H9 (cell line): Measurements from ENCODE around the gene TMEM107. TPM values are rescaled to one million over a fixed set of nuclear protein-coding genes. Genes with fewer than 3 reads are reported as not detected.

ENCODE experiments used
- DNase-seq: peaks from one replicate; pipeline ENCODE4 v3.0.0-alpha.2; 2017
- H2AFZ ChIP-seq: one replicate; pipeline ENCODE4 v1.6.1; 2013; ENCODE audit warnings: mild to moderate bottlenecking, low read length, control low read depth, moderate library complexity
- H2AK5ac ChIP-seq: 2 replicates; pipeline ENCODE4 v1.6.1; 2013; ENCODE audit warnings: low read length, control low read depth, mixed read lengths; ENCODE audit not compliant: insufficient read length
- H2BK120ac ChIP-seq: one replicate; pipeline ENCODE4 v1.6.1; 2013; ENCODE audit warnings: low read depth, mild to moderate bottlenecking, low read length, control low read depth, inconsistent platforms; ENCODE audit not compliant: poor library complexity, severe bottlenecking
- H2BK12ac ChIP-seq: 2 replicates; pipeline ENCODE4 v1.6.1; 2013; ENCODE audit warnings: low read length, control low read depth, mixed read lengths, low read depth; ENCODE audit not compliant: insufficient read length
- H2BK15ac ChIP-seq: 2 replicates; pipeline ENCODE4 v1.6.1; 2013; ENCODE audit warnings: low read depth, low read length, control low read depth
- H2BK20ac ChIP-seq: one replicate; pipeline ENCODE4 v1.6.1; 2013; ENCODE audit warnings: low read depth, mild to moderate bottlenecking, low read length, control low read depth, inconsistent platforms; ENCODE audit not compliant: poor library complexity, severe bottlenecking
- H2BK5ac ChIP-seq: 2 replicates; pipeline ENCODE4 v1.6.1; 2013; ENCODE audit warnings: low read length, control low read depth, mixed read lengths; ENCODE audit not compliant: insufficient read length
- H3K14ac ChIP-seq: 2 replicates; pipeline ENCODE4 v1.6.1; 2013; ENCODE audit warnings: low read length, control low read depth; ENCODE audit not compliant: insufficient read depth
- H3K18ac ChIP-seq: 2 replicates; pipeline ENCODE4 v1.6.1; 2013; ENCODE audit warnings: low read depth, mild to moderate bottlenecking, mixed read lengths, low read length, control low read depth; ENCODE audit not compliant: insufficient read length
- H3K23ac ChIP-seq: 2 replicates; pipeline ENCODE4 v1.6.1; 2013; ENCODE audit warnings: low read length, control low read depth, mixed read lengths, low read depth; ENCODE audit not compliant: insufficient read length
- H3K23me2 ChIP-seq: 2 replicates; pipeline ENCODE4 v1.6.1; 2013; ENCODE audit warnings: low read depth, mild to moderate bottlenecking, mixed read lengths, low read length, control low read depth; ENCODE audit not compliant: insufficient read length, poor library complexity, severe bottlenecking
- H3K27ac ChIP-seq: 2 replicates; pipeline ENCODE4 v1.5.1; 2013; ENCODE audit warnings: low read length, control low read depth, mixed read lengths, low read depth; ENCODE audit not compliant: insufficient read length
- H3K27me3 ChIP-seq: 2 replicates; pipeline ENCODE4 v1.6.1; 2013; ENCODE audit warnings: low read length, control low read depth, inconsistent platforms; ENCODE audit not compliant: insufficient read depth
- H3K4ac ChIP-seq: 2 replicates; pipeline ENCODE4 v1.6.1; 2013; ENCODE audit warnings: low read depth, mild to moderate bottlenecking, control low read depth, inconsistent platforms, low read length, moderate library complexity
- H3K4me1 ChIP-seq: 2 replicates; pipeline ENCODE4 v1.6.1; 2013; ENCODE audit warnings: low read length, control low read depth, inconsistent platforms; ENCODE audit not compliant: insufficient read depth
- H3K4me2 ChIP-seq: 2 replicates; pipeline ENCODE4 v1.6.1; 2013; ENCODE audit warnings: low read length, control low read depth, mixed read lengths; ENCODE audit not compliant: insufficient read length, insufficient read depth
- H3K56ac ChIP-seq: 2 replicates; pipeline ENCODE4 v1.6.1; 2013; ENCODE audit warnings: low read depth, mild to moderate bottlenecking, mixed read lengths, low read length, control low read depth; ENCODE audit not compliant: insufficient read length
- H3K79me1 ChIP-seq: 2 replicates; pipeline ENCODE4 v1.6.1; 2013; ENCODE audit warnings: low read depth, mild to moderate bottlenecking, moderate library complexity, low read length, control low read depth, inconsistent platforms; ENCODE audit not compliant: insufficient read depth, poor library complexity, severe bottlenecking
- H3K79me2 ChIP-seq: 2 replicates; pipeline ENCODE4 v1.6.1; 2013; ENCODE audit warnings: low read length, control low read depth, inconsistent platforms; ENCODE audit not compliant: insufficient read depth
- H3K9ac ChIP-seq: 2 replicates; pipeline ENCODE4 v1.6.1; 2013; ENCODE audit warnings: low read length, control low read depth, mixed read lengths; ENCODE audit not compliant: insufficient read length; ENCODE audit errors: extremely low read depth
- H3K9me3 ChIP-seq: one replicate; pipeline ENCODE4 v1.6.1; 2013; ENCODE audit warnings: low read depth, low read length, inconsistent platforms; ENCODE audit not compliant: control insufficient read depth
- H3T11ph ChIP-seq: one replicate; pipeline ENCODE4 v1.6.1; 2013; ENCODE audit warnings: mild to moderate bottlenecking, low read length, control low read depth, inconsistent platforms
- H4K20me1 ChIP-seq: one replicate; pipeline ENCODE4 v1.6.1; 2013; ENCODE audit not compliant: control insufficient read depth, insufficient read length, insufficient read depth
- H4K5ac ChIP-seq: 2 replicates; pipeline ENCODE4 v1.6.1; 2013; ENCODE audit warnings: low read depth, mild to moderate bottlenecking, mixed read lengths, low read length, control low read depth; ENCODE audit not compliant: insufficient read length
- H4K8ac ChIP-seq: replicated peaks from 2 replicates; pipeline ENCODE4 v1.6.1; 2013; ENCODE audit warnings: low read length, control low read depth, mixed read lengths, low read depth; ENCODE audit not compliant: insufficient read length
- H4K91ac ChIP-seq: 2 replicates; pipeline ENCODE4 v1.6.1; 2013; ENCODE audit warnings: low read depth, mild to moderate bottlenecking, moderate library complexity, mixed read lengths, low read length, control low read depth; ENCODE audit not compliant: insufficient read length
- H3K27ac Mint-ChIP-seq, 3 experiments: 2 replicates in 2 of 3; 3 replicates in 1 of 3; pipeline ENCODE4 v1.8.0; 2020 to 2021; ENCODE audit warnings: mixed read lengths in 3 of 3, mild to moderate bottlenecking in 1 of 3, moderate library complexity in 1 of 3
- H3K27me3 Mint-ChIP-seq: 2 replicates; pipeline ENCODE4 v1.8.0; 2021; ENCODE audit warnings: low read depth, mild to moderate bottlenecking, moderate library complexity, mixed read lengths
- H3K36me3 Mint-ChIP-seq, 3 experiments: 2 replicates in 2 of 3; 3 replicates in 1 of 3; pipeline ENCODE4 v1.8.0; 2020 to 2021; ENCODE audit warnings: low read depth in 3 of 3, mixed read lengths in 3 of 3; ENCODE audit not compliant: insufficient read depth in 1 of 3
- H3K4me1 Mint-ChIP-seq, 2 experiments: 2 replicates each; pipeline ENCODE4 v1.8.0; 2020; ENCODE audit warnings: mixed read lengths in 2 of 2
- H3K4me3 Mint-ChIP-seq, 2 experiments: 2 replicates in 1 of 2; 3 replicates in 1 of 2; pipeline ENCODE4 v1.8.0; 2020 to 2021; ENCODE audit warnings: mild to moderate bottlenecking in 2 of 2, mixed read lengths in 2 of 2, moderate library complexity in 1 of 2
- H3K9me3 Mint-ChIP-seq, 2 experiments: 2 replicates in 1 of 2; 3 replicates in 1 of 2; pipeline ENCODE4 v1.8.0; 2020; ENCODE audit warnings: mild to moderate bottlenecking in 2 of 2, mixed read lengths in 2 of 2, moderate library complexity in 1 of 2
- CTCF ChIP-seq: fragments of 200-600 bp; sonication (generic); conservative IDR thresholded peaks from 3 replicates; pipeline ENCODE4 v1.8.0; 2021; ENCODE audit warnings: antibody characterized with exemption, mild to moderate bottlenecking
- WGBS: extraction: QIAGEN DNeasy Blood & Tissue Kit; methylation state at CpG from one replicate; pipeline ENCODE4 v1.1.7; 2013; ENCODE audit warnings: missing lambda C conversion rate, low lambda C conversion rate, mixed read lengths; ENCODE audit not compliant: insufficient read length; ENCODE audit errors: extremely low coverage; 5-methylcytosine and 5-hydroxymethylcytosine counted together
- total RNA-seq: library from RNA; stranded (reverse); gene quantifications from 2 replicates; pipeline ENCODE4 v1.2.1, GENCODE V29; 2021

TMEM107 gene
- total RNA-seq, 1 experiment from 2014 or later: 12.7 TPM

GRCh38 chr17:8166731-8167130 lies 9.4 kb downstream of the TMEM107 start:
- no peak overlapping the region for H3K9ac ChIP-seq
- H2AK5ac ChIP-seq: no peak overlapping the region
- H3K79me2 ChIP-seq: no peaks in the 10 kb centered on the region
- H3K18ac ChIP-seq: no peak overlapping the region
- no peak overlapping the region for H2BK20ac ChIP-seq
- no peak for TF ChIP-seq CTCF
- no peaks in the 10 kb centered on the region; the same call in 1 of the 2 replicates for H3K4me1 ChIP-seq
- no peak overlapping the region for H4K8ac ChIP-seq
- no peak overlapping the region for H3T11ph ChIP-seq
- H3K36me3 Mint-ChIP-seq: peaks cover under 1 to 3% (median under 1%) of the 10 kb centered on the region in 3 experiments; a peak in 5 of 7 replicates
- no peaks in the 10 kb centered on the region for H4K20me1 ChIP-seq
- H3K14ac ChIP-seq: no peak overlapping the region
- no peak overlapping the region for H3K23ac ChIP-seq
- H4K5ac ChIP-seq: no peak overlapping the region
- peak overlapping the region in 1 of 3 experiments; percentile 87; a peak in 2 of 7 replicates for H3K27ac Mint-ChIP-seq
- no CpG with 5 or more reads among the region's 6 CpGs for WGBS
- H2BK12ac ChIP-seq: no peak overlapping the region
- H2BK15ac ChIP-seq: no peak overlapping the region
- H3K27me3 Mint-ChIP-seq: no peaks in the 10 kb centered on the region
- H3K9me3 Mint-ChIP-seq: no peaks in the 10 kb centered on the region
- H3K4me1 Mint-ChIP-seq: peaks cover 25 to 26% of the 10 kb centered on the region in 2 experiments
- DNase-seq: no peak
- H3K4me3 Mint-ChIP-seq: no peak overlapping the region
- no peak overlapping the region for H2AFZ ChIP-seq
- no peak overlapping the region for H3K27ac ChIP-seq
- H3K27me3 ChIP-seq: no peaks in the 10 kb centered on the region
- H3K4me2 ChIP-seq: no peak overlapping the region
- no peak overlapping the region for H2BK5ac ChIP-seq
- H4K91ac ChIP-seq: no peak overlapping the region
- H3K79me1 ChIP-seq: no peaks in the 10 kb centered on the region
- H3K9me3 ChIP-seq: no peaks in the 10 kb centered on the region
- peaks cover 13% of the 10 kb centered on the region for H3K23me2 ChIP-seq
- no peak overlapping the region for H2BK120ac ChIP-seq
- H3K56ac ChIP-seq: no peak overlapping the region
- H3K4ac ChIP-seq: no peak overlapping the region
